ENCODE data around the gene SLC22A2. TPM values are rescaled to one million over a fixed set of nuclear protein-coding genes. Genes with fewer than 3 reads are reported as not detected.

SLC22A2 gene
- total RNA-seq, 1 donor from 2014 or later, result not detected

DNA sequence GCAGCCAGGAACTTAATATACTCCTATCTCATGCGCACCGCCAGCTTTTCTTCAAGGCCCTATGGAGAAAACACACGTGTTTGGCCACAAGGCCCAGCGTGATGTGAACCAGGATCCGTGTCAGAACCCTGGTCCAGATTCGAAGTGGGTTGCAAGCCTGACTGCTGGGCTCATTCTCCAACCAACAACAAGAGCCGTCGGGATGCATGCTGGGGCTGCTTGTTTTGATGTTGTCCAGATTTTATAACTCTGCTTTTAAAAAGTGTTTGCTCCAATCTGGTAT lies 463 bp upstream of the SLC22A2 start:
- no peaks in the 10 kb centered on the region for H3K36me3 ChIP-seq
- no peaks in the 10 kb centered on the region for H3K4me1 ChIP-seq
- H3K27ac ChIP-seq (replicated peaks), result no peak overlapping the region
- peaks cover 63% of the 10 kb centered on the region for H3K27me3 ChIP-seq (ENCODE audit: low read depth)
- no peaks in the 10 kb centered on the region for H3K9me3 ChIP-seq (replicated peaks)
- no peak overlapping the region for H3K4me3 ChIP-seq
- TF ChIP-seq, protein P1, sequence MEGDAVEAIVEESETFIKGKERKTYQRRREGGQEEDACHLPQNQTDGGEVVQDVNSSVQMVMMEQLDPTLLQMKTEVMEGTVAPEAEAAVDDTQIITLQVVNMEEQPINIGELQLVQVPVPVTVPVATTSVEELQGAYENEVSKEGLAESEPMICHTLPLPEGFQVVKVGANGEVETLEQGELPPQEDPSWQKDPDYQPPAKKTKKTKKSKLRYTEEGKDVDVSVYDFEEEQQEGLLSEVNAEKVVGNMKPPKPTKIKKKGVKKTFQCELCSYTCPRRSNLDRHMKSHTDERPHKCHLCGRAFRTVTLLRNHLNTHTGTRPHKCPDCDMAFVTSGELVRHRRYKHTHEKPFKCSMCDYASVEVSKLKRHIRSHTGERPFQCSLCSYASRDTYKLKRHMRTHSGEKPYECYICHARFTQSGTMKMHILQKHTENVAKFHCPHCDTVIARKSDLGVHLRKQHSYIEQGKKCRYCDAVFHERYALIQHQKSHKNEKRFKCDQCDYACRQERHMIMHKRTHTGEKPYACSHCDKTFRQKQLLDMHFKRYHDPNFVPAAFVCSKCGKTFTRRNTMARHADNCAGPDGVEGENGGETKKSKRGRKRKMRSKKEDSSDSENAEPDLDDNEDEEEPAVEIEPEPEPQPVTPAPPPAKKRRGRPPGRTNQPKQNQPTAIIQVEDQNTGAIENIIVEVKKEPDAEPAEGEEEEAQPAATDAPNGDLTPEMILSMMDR (IDR thresholded peaks at IDR 0.05; ENCODE audit: borderline replicate concordance), result no peak
- DNase-seq, result no peak
- intact Hi-C loops (cut with micrococcal nuclease), result no loop called here

DNA sequence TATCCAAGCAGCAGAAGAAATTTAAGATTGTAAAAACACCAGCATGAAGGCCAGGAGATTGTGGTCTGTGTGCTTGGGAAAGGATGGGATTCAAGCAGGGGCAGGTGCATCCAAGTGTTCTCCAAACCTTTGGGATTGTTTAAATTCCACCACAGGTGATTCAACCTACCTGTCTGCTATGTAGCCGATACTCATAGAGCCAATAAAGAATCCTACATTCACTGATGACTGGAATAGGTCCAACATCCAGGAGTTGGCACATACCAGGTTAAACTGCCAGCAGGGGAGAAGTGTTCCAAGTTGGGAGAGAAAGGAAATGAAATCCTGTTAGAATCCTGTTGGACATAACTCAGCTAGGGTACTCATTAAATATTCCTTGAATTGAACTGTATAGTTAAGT lies 2.2 kb downstream of the SLC22A2 start:
- Histone ChIP-seq H3K27me3 (ENCODE audit: low read depth) (peaks cover 60% of the 10 kb centered on the region), H3K27ac (replicated peaks) (no peak overlapping the region), H3K4me1 (no peaks in the 10 kb centered on the region), H3K36me3 (no peaks in the 10 kb centered on the region), H3K9me3 (replicated peaks) (no peaks in the 10 kb centered on the region), H3K4me3 (no peak overlapping the region)
- intact Hi-C loops (cut with micrococcal nuclease), result no loop called here
- TF ChIP-seq, protein P1 (IDR thresholded peaks at IDR 0.05; ENCODE audit: borderline replicate concordance), result no peak
- DNase-seq, result no peak

DNA sequence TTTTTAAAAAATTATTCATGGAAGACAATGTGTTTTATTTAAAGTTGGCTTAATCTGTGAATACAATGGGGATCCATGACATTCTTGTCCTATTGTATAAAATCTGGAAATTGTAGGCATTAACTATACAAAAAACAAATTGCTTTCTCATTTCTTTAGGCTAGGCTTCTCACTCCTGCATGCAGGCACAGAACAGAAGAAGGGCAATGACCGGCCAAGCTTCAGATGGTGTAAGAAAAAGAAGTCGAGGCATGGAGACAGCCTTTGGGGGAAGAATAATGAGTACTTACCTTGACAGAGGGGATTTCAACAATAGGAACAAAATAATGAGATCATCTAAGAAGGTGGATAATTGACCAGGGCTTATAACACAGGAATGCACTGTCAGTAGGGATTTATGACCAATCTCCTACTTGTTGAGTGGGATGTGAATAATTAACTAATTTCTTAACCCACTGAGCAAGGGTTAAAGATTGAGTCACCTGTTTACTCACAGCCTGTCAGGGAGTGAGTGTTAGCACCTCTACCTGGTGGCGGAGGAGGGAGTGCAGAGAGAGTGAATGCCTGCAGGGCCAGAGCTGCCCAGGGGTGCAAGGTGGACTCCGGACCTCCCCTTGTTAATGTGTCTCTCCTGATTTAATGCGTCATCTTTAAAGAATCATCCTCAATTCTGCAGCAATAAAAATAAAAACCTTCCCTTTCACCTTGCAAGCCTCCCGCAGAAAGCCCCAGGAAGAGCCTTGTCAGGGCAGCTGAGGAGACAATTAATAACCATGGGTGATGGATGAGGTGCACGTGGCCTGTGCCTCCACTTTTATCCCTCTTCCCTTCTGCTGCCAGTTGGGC lies 3.9 kb downstream of the SLC22A2 start:
- intact Hi-C loops (cut with micrococcal nuclease), result no loop called here
- no peaks in the 10 kb centered on the region for H3K36me3 ChIP-seq
- H3K9me3 ChIP-seq (replicated peaks), result no peaks in the 10 kb centered on the region
- TF ChIP-seq, protein P1 (IDR thresholded peaks at IDR 0.05; ENCODE audit: borderline replicate concordance), result no peak
- H3K27ac ChIP-seq (replicated peaks), result no peak overlapping the region
- DNase-seq, result no peak
- H3K27me3 ChIP-seq (ENCODE audit: low read depth), result peaks cover 46% of the 10 kb centered on the region
- H3K4me1 ChIP-seq, result no peaks in the 10 kb centered on the region
- no peak overlapping the region for H3K4me3 ChIP-seq

DNA sequence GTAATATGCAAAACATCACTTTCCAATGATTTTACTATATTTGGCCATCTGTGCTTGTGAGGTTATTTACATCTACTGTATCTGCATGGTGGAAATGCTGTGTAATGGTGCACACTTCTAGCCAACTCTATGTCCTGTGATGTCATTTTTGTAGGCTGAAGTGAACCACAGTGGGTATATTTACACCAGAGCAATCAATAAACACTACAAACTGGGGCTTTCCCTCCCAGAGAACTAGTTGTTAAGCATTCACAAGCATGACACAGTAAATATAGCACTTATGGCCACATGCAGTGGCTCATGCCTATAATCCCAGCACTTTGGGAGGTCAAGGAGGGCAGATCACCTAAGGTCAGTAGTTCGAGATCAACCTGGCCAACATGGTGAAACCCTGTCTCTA lies 4.9 kb downstream of the SLC22A2 start:
- intact Hi-C loops (cut with micrococcal nuclease), result no loop called here
- TF ChIP-seq, protein P1 (IDR thresholded peaks at IDR 0.05; ENCODE audit: borderline replicate concordance), result no peak

DNA sequence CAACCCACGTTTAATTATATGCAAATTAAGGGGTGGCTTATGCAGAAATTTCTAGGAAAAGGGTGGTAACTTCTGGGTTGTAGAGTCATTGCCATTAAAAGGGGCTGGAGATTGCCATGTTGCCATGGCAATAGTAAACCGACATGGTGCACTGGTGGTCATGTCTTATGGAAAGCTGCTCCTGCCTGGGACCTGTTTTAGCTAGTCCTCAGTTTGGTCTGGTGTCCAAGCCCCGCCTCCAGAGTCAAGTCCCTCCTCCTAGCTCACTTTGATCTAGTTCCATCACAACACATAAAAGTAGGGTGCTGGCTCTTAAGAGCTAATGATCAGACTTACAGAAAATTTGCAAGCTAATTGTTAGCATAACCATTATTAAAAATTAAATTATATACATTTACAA lies 5.3 kb downstream of the SLC22A2 start:
- Histone ChIP-seq H3K4me3 (no peak overlapping the region), H3K27ac (replicated peaks) (no peak overlapping the region), H3K4me1 (no peaks in the 10 kb centered on the region), H3K9me3 (replicated peaks) (no peaks in the 10 kb centered on the region), H3K36me3 (no peaks in the 10 kb centered on the region), H3K27me3 (ENCODE audit: low read depth) (peaks cover 32% of the 10 kb centered on the region)
- TF ChIP-seq, protein P1 (IDR thresholded peaks at IDR 0.05; ENCODE audit: borderline replicate concordance), result no peak
- DNase-seq, result no peak
- intact Hi-C loops (cut with micrococcal nuclease), result no loop called here

More for the DNA sequence above, 4.9 kb downstream of the SLC22A2 start:
- no peak for DNase-seq
- Histone ChIP-seq H3K4me3 (no peak overlapping the region), H3K27ac (replicated peaks) (no peak overlapping the region), H3K9me3 (replicated peaks) (no peaks in the 10 kb centered on the region), H3K4me1 (no peaks in the 10 kb centered on the region), H3K27me3 (ENCODE audit: low read depth) (peaks cover 37% of the 10 kb centered on the region), H3K36me3 (no peaks in the 10 kb centered on the region)
